Karpas-422 (cell line): ENCODE data around the gene SRGAP2B. TPM values are rescaled to one million over a fixed set of nuclear protein-coding genes. Genes with fewer than 3 reads are reported as not detected.
"Not testable (repeated sequence)": the region's sequence is repeated elsewhere in the genome, so short reads cannot be mapped to it uniquely, and the experiment has no call there.

Source experiments
- DNase-seq: peaks from one replicate; pipeline ENCODE4 v3.0.0-alpha.2; 2015
- H2AFZ ChIP-seq: fragments of 200-600 bp; sonication (generic); 2 replicates; pipeline ENCODE4 v1.6.1; 2014; ENCODE audit warnings: antibody characterized with exemption, low read length, mixed read lengths
- H3K27ac ChIP-seq: fragments of 200-600 bp; sonication (generic); 2 replicates; pipeline ENCODE4 v1.5.1; 2014; ENCODE audit warnings: mild to moderate bottlenecking, low read length, moderate library complexity
- H3K27me3 ChIP-seq: fragments of 200-600 bp; sonication (generic); 2 replicates; pipeline ENCODE4 v1.6.1; 2014; ENCODE audit warnings: low read length, mixed read lengths
- H3K36me3 ChIP-seq: fragments of 200-600 bp; sonication (generic); 2 replicates; pipeline ENCODE4 v1.6.1; 2014; ENCODE audit warnings: low read length, mixed read lengths; ENCODE audit not compliant: insufficient read depth
- H3K4me1 ChIP-seq: fragments of 200-600 bp; sonication (generic); 2 replicates; pipeline ENCODE4 v1.6.1; 2014; ENCODE audit warnings: mild to moderate bottlenecking, low read length, mixed read lengths
- H3K4me2 ChIP-seq: fragments of 200-600 bp; sonication (generic); 2 replicates; pipeline ENCODE4 v1.6.1; 2014; ENCODE audit warnings: low read length, low read depth, mild to moderate bottlenecking; ENCODE audit not compliant: poor library complexity, severe bottlenecking
- H3K4me3 ChIP-seq: fragments of 200-600 bp; sonication (generic); 2 replicates; pipeline ENCODE4 v1.5.1; 2014; ENCODE audit warnings: mild to moderate bottlenecking, antibody characterized with exemption, low read length, mixed read lengths
- H3K79me2 ChIP-seq: fragments of 200-600 bp; sonication (generic); 2 replicates; pipeline ENCODE4 v1.6.1; 2014; ENCODE audit warnings: mild to moderate bottlenecking, low read length, mixed read lengths
- H3K9ac ChIP-seq: fragments of 200-600 bp; sonication (generic); 2 replicates; pipeline ENCODE4 v1.6.0; 2014; ENCODE audit warnings: low read length
- H3K9me2 ChIP-seq: fragments of 200-600 bp; sonication (generic), shearing (Covaris generic); replicated peaks from 2 replicates; pipeline ENCODE4 v1.6.0; 2014; ENCODE audit warnings: mild to moderate bottlenecking, low read length, moderate library complexity; ENCODE audit not compliant: insufficient read depth
- H3K9me3 ChIP-seq: fragments of 300-700, 200-600 bp; sonication (generic); 2 replicates; pipeline ENCODE4 v1.6.1; 2014; ENCODE audit warnings: low read length, mixed read lengths
- H4K20me1 ChIP-seq: fragments of 200-600 bp; sonication (generic); 2 replicates; pipeline ENCODE4 v1.6.1; 2014; ENCODE audit warnings: mild to moderate bottlenecking, antibody characterized with exemption, low read length, low read depth; ENCODE audit not compliant: insufficient read depth
- total RNA-seq: library from RNA; depleted of rRNA; stranded (reverse); fragments of >200 nt; shearing (Covaris generic); gene quantifications from 2 replicates; pipeline ENCODE4 v1.2.3, GENCODE V29; 2014; ENCODE audit warnings: low replicate concordance

The SRGAP2B gene
- total RNA-seq, 1 experiment from 2014 or later, result 16.0 TPM

- H3K4me2 ChIP-seq, H3K9ac ChIP-seq, H3K4me3 ChIP-seq: not testable (repeated sequence)
These were observed 172.3 kb downstream of the SRGAP2B start for GRCh38 chr1:144922785-144923184.

GRCh38 chr1:144919106-144919505, 176.0 kb downstream of the SRGAP2B start:
- not testable (repeated sequence) for H3K36me3 ChIP-seq, H4K20me1 ChIP-seq, H3K9me3 ChIP-seq, DNase-seq, H3K9me2 ChIP-seq, H3K9ac ChIP-seq, H3K4me3 ChIP-seq, H2AFZ ChIP-seq, H3K79me2 ChIP-seq, H3K27me3 ChIP-seq, H3K4me1 ChIP-seq, H3K27ac ChIP-seq, H3K4me2 ChIP-seq

More at GRCh38 chr1:144922785-144923184, 172.3 kb downstream of the SRGAP2B start:
- not testable (repeated sequence) for H3K27me3 ChIP-seq, H3K9me2 ChIP-seq, H3K36me3 ChIP-seq, DNase-seq, H3K4me1 ChIP-seq, H3K9me3 ChIP-seq, H3K27ac ChIP-seq, H2AFZ ChIP-seq, H4K20me1 ChIP-seq, H3K79me2 ChIP-seq

- not testable (repeated sequence) for H2AFZ ChIP-seq, H3K9ac ChIP-seq, H3K9me2 ChIP-seq, H3K27me3 ChIP-seq, H3K79me2 ChIP-seq, H3K4me1 ChIP-seq, DNase-seq, H3K4me3 ChIP-seq, H3K4me2 ChIP-seq, H3K36me3 ChIP-seq, H3K9me3 ChIP-seq, H4K20me1 ChIP-seq, H3K27ac ChIP-seq
These were observed 177.0 kb downstream of the SRGAP2B start for GRCh38 chr1:144918027-144918603.

GRCh38 chr1:144917154-144918026, 177.7 kb downstream of the SRGAP2B start:
- not testable (repeated sequence) for H4K20me1 ChIP-seq, H3K4me2 ChIP-seq

GRCh38 chr1:144913977-144914734, 181.0 kb downstream of the SRGAP2B start:
- not testable (repeated sequence) for DNase-seq, H3K79me2 ChIP-seq, H3K4me1 ChIP-seq

More at GRCh38 chr1:144917154-144918026, 177.7 kb downstream of the SRGAP2B start:
- H3K27me3 ChIP-seq, H3K27ac ChIP-seq, H3K9ac ChIP-seq, DNase-seq, H3K79me2 ChIP-seq, H3K36me3 ChIP-seq, H3K9me3 ChIP-seq, H2AFZ ChIP-seq, H3K4me1 ChIP-seq, H3K4me3 ChIP-seq, H3K9me2 ChIP-seq: not testable (repeated sequence)

GRCh38 chr1:144913458-144913857, 181.7 kb downstream of the SRGAP2B start:
- H3K79me2 ChIP-seq, H3K27me3 ChIP-seq, H3K9me3 ChIP-seq, H3K27ac ChIP-seq, H3K9ac ChIP-seq, H3K4me3 ChIP-seq, DNase-seq, H3K36me3 ChIP-seq, H2AFZ ChIP-seq, H4K20me1 ChIP-seq, H3K9me2 ChIP-seq, H3K4me1 ChIP-seq, H3K4me2 ChIP-seq: not testable (repeated sequence)

More at GRCh38 chr1:144913977-144914734, 181.0 kb downstream of the SRGAP2B start:
- H2AFZ ChIP-seq, H3K36me3 ChIP-seq, H3K4me3 ChIP-seq, H4K20me1 ChIP-seq, H3K9me2 ChIP-seq, H3K27me3 ChIP-seq, H3K9ac ChIP-seq, H3K27ac ChIP-seq, H3K9me3 ChIP-seq, H3K4me2 ChIP-seq: not testable (repeated sequence)

GRCh38 chr1:144910729-144911128, 184.4 kb downstream of the SRGAP2B start:
- H3K36me3 ChIP-seq, H3K4me3 ChIP-seq, H3K79me2 ChIP-seq, H3K9ac ChIP-seq, H2AFZ ChIP-seq, H3K9me3 ChIP-seq, H3K27me3 ChIP-seq, H3K4me1 ChIP-seq, H3K27ac ChIP-seq, DNase-seq, H4K20me1 ChIP-seq, H3K4me2 ChIP-seq, H3K9me2 ChIP-seq: not testable (repeated sequence)

- not testable (repeated sequence) for H2AFZ ChIP-seq, H3K36me3 ChIP-seq, H3K27ac ChIP-seq, H3K4me1 ChIP-seq, H4K20me1 ChIP-seq, H3K9me2 ChIP-seq, H3K9me3 ChIP-seq, H3K9ac ChIP-seq, H3K27me3 ChIP-seq, H3K79me2 ChIP-seq, H3K4me2 ChIP-seq, H3K4me3 ChIP-seq, DNase-seq
These were observed 194.3 kb downstream of the SRGAP2B start for GRCh38 chr1:144900841-144901240.
